ENCODE measurements around the gene NDOR1. TPM values are rescaled to one million over a fixed set of nuclear protein-coding genes. Genes with fewer than 3 reads are reported as not detected.

The NDOR1 gene
- total and polyA plus RNA-seq, 4 donors, result 4.5 to 22.0 (median 12.0) TPM

DNA sequence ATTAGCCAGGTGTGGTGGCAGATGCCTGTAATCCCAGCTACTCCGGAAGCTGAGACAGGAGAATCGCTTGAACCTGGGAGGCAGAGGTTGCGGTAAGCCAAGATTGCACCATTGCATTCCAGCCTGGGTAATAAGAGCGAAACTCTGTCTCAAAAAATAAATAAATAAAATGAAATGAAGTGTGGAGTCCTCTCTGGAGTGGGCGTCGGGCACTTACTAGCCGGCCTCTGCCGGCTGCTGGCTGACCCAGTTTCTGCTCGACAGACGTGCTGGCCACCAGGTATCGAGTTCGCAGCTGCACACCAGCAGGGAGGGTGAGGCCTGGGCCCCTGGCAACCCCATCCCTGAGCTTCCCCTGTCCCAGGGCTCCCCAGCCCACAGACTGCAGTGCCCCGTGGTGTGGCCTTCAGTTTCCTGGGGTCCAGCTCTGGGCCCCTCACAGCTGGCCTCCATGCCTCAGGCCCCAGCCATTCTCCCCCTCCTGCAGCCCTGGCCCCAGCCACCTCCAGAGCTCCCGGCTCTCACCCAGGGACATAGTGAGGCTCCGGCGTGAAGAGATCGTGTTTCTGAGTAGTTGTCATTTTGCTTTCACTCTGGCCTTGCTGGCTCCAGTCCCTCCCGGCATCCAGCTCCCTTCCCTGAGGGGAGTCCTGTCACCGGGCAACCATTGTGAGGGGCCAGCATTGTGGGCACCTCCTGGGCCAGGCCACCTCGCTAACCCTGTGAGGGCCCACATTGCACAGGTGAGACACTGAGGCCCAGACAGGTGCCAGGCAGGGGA, 41.8 kb downstream of the NDOR1 start:
- no peak for ATAC-seq (ENCODE audit: insufficient read depth, low FRiP score)
- no peak overlapping the region for H3K9ac ChIP-seq (ENCODE audit: insufficient read depth in 1 of 2, low read length in 2 of 2)
- TF ChIP-seq, protein P1, sequence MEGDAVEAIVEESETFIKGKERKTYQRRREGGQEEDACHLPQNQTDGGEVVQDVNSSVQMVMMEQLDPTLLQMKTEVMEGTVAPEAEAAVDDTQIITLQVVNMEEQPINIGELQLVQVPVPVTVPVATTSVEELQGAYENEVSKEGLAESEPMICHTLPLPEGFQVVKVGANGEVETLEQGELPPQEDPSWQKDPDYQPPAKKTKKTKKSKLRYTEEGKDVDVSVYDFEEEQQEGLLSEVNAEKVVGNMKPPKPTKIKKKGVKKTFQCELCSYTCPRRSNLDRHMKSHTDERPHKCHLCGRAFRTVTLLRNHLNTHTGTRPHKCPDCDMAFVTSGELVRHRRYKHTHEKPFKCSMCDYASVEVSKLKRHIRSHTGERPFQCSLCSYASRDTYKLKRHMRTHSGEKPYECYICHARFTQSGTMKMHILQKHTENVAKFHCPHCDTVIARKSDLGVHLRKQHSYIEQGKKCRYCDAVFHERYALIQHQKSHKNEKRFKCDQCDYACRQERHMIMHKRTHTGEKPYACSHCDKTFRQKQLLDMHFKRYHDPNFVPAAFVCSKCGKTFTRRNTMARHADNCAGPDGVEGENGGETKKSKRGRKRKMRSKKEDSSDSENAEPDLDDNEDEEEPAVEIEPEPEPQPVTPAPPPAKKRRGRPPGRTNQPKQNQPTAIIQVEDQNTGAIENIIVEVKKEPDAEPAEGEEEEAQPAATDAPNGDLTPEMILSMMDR (IDR thresholded peaks at IDR 0.05; ENCODE audit: control extremely low read depth, extremely low read depth), result no peak
- peak in 1 of 3 donors; percentile 56 for DNase-seq
- no peak overlapping the region for H3K4me3 ChIP-seq
- no peaks in the 10 kb centered on the region for H3K27me3 ChIP-seq (ENCODE audit: control insufficient read depth in 3 of 3, insufficient read depth in 3 of 3, low read length in 2 of 3)
- WGBS, 2 donors, result 58 to 80% methylated on average over 20 of the region's 20 CpGs
- H3K4me1 ChIP-seq (ENCODE audit: control insufficient read depth in 5 of 5, insufficient read depth in 5 of 5, low read length in 5 of 5), result peaks cover 0 to 18% (median 8%) of the 10 kb centered on the region in 5 donors
- no peaks in the 10 kb centered on the region for H3K9me3 ChIP-seq (ENCODE audit: control insufficient read depth in 4 of 4, insufficient read depth in 3 of 4, low read length in 3 of 4)
- peaks cover 0 to 16% (median 11%) of the 10 kb centered on the region in 4 donors for H3K36me3 ChIP-seq (ENCODE audit: control insufficient read depth in 4 of 4, insufficient read depth in 4 of 4, low read length in 4 of 4)
- H3K27ac ChIP-seq (ENCODE audit: low read depth in 1 of 2, low read length in 1 of 2), result peak overlapping the region in 1 of 2 donors; percentile 18

DNA sequence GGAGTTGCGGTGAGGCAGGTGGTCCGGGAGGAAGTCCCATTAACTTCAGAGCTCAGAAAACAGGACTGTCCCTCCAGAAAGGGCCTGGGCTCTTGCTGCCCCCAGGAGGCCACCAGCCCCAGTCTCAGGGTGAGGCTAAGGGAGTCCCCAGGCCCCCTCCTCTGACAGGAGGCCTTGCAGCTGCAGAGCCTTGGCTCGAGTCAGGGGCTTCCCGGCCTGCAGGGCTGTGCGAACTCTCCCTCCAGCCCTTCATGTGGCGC, 42.3 kb downstream of the NDOR1 start:
- Histone ChIP-seq H3K9me3 (ENCODE audit: control insufficient read depth in 4 of 4, insufficient read depth in 3 of 4, low read length in 3 of 4) (no peaks in the 10 kb centered on the region), H3K4me1 (ENCODE audit: control insufficient read depth in 5 of 5, insufficient read depth in 5 of 5, low read length in 5 of 5) (peaks cover 0 to 13% (median 7%) of the 10 kb centered on the region in 5 donors), H3K9ac (ENCODE audit: insufficient read depth in 1 of 2, low read length in 2 of 2) (no peak overlapping the region), H3K36me3 (ENCODE audit: control insufficient read depth in 4 of 4, insufficient read depth in 4 of 4, low read length in 4 of 4) (peaks cover 0 to 11% (median 7%) of the 10 kb centered on the region in 4 donors), H3K27me3 (ENCODE audit: control insufficient read depth in 3 of 3, insufficient read depth in 3 of 3, low read length in 2 of 3) (no peaks in the 10 kb centered on the region), H3K27ac (ENCODE audit: low read depth in 1 of 2, low read length in 1 of 2) (peak overlapping the region in 1 of 2 donors; percentile 18), H3K4me3 (no peak overlapping the region)
- DNase-seq (no peak), ATAC-seq (ENCODE audit: insufficient read depth, low FRiP score) (no peak)
- WGBS, 2 donors, result 82 to 94% methylated on average over 6 of the region's 6 CpGs
- TF ChIP-seq, protein P1 (IDR thresholded peaks at IDR 0.05; ENCODE audit: control extremely low read depth, extremely low read depth), result no peak

DNA sequence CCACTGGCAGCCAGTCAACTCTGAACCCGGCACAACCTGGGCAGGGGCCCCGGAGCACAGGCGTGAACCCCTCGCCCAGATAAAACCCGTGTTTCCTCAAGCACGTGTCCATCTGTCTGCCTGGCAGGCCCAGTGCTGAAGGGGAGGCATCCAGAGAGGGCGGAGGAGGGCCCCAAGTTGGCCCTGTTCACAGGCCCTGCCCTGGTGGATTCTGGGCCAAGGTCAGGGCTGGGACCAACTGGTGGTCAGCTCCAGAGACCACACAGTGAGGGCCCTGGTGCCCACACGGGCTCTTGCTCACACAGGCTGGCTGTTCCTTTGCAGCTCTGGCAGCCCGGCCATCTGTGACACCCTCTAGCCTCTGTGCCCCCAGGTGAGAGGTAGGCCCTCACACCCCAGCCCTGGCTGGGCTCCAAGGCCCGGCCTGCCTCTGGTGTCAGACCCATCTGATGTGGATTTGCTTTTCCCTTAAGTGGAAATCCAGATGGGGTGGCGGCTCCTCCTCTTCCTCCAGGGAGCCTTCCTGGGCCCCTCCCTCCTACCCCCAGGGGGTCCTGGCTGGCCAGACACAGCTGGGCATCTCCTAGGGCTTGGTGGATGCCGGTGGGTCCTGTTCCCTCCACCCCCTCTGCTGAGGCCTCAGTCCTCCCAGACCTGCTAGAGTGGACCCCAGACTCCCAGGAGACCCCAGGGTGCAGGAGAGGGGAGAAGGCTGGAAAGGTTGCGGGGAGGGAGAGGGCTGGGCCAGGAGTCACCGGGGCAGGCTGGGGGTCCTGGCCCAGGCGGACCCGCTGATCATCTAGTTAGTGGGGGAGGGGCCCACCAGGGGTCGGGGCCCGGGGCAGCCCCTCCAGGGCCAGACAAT, 45.1 kb downstream of the NDOR1 start:
- TF ChIP-seq, protein P1 (IDR thresholded peaks at IDR 0.05; ENCODE audit: control extremely low read depth, extremely low read depth), result no peak
- no peak overlapping the region for H3K9ac ChIP-seq (ENCODE audit: insufficient read depth in 1 of 2, low read length in 2 of 2)
- ATAC-seq (ENCODE audit: insufficient read depth, low FRiP score) (no peak), DNase-seq (no peak)
- H3K9me3 ChIP-seq (ENCODE audit: control insufficient read depth in 4 of 4, insufficient read depth in 3 of 4, low read length in 3 of 4), result no peaks in the 10 kb centered on the region
- no peak overlapping the region for H3K4me3 ChIP-seq
- no peaks in the 10 kb centered on the region for H3K27me3 ChIP-seq (ENCODE audit: control insufficient read depth in 3 of 3, insufficient read depth in 3 of 3, low read length in 2 of 3)
- H3K36me3 ChIP-seq (ENCODE audit: control insufficient read depth in 4 of 4, insufficient read depth in 4 of 4, low read length in 4 of 4), result no peaks in the 10 kb centered on the region
- WGBS, 2 donors, result 75 to 83% methylated on average over 17 of the region's 18 CpGs
- no peak overlapping the region for H3K27ac ChIP-seq (ENCODE audit: low read depth in 1 of 2, low read length in 1 of 2)
- H3K4me1 ChIP-seq (ENCODE audit: control insufficient read depth in 5 of 5, insufficient read depth in 5 of 5, low read length in 5 of 5), result peaks cover 0 to 20% (median 0%) of the 10 kb centered on the region in 5 donors
